BJ (cell line): ENCODE results near the gene PRPF8. TPM values are rescaled to one million over a fixed set of nuclear protein-coding genes. Genes with fewer than 3 reads are reported as not detected.

Source experiments
- CTCF ChIA-PET: fragments of 350-600 bp; formaldehyde crosslinking; extraction: SDS; loops from one replicate; lab custom pipeline; 2021; ENCODE audit warnings: antibody characterized with exemption, inconsistent platforms; lab: Yijun Ruan, JAX
- POLR2A ChIA-PET: fragments of 300-600 bp; sonication (Branson Sonifier 250); formaldehyde crosslinking; extraction: SDS; loops from one replicate; lab custom pipeline; 2021; ENCODE audit warnings: antibody characterized with exemption; lab: Charles Lee
- DNase-seq: peaks from one replicate; pipeline ENCODE4 v3.0.0-alpha.2; 2011; ENCODE audit warnings: low read depth
- H3K27me3 ChIP-seq: 2 replicates; pipeline ENCODE4 v1.6.0; 2011; ENCODE audit warnings: low read length; ENCODE audit not compliant: control insufficient read depth, insufficient read depth
- H3K36me3 ChIP-seq: 2 replicates; pipeline ENCODE4 v1.5.1; 2011; ENCODE audit warnings: low read length; ENCODE audit not compliant: control insufficient read depth, insufficient read depth
- H3K4me3 ChIP-seq: 2 replicates; pipeline ENCODE4 v1.5.1; 2011; ENCODE audit warnings: low read depth, mild to moderate bottlenecking, control low read depth, low read length
- CTCF ChIP-seq: IDR thresholded peaks from 2 replicates; pipeline ENCODE4 v1.5.1; 2011; ENCODE audit warnings: low read depth, mild to moderate bottlenecking, control low read depth, inconsistent platforms, low read length, moderate library complexity; ENCODE audit not compliant: insufficient read depth
- polyA plus RNA-seq: library from polyadenylated mRNA; depleted of rRNA; stranded (reverse); fragments of >200 nt; gene quantifications from 2 replicates; pipeline ENCODE4 v1.2.3, GENCODE V29; 2011

The PRPF8 gene
- polyA plus RNA-seq, 1 experiment = 194 TPM

- ChIA-PET CTCF (interaction anchor here (1.1 to 3.2 kb wide), 14 partner anchors 9 to 370 kb away, joined by 3 to 36 read pairs (median 4); partner anchors contain the start of gene SLC43A2), POLR2A (no interaction called here)
- no peak for TF ChIP-seq CTCF
- Histone ChIP-seq H3K27me3 (no peaks in the 10 kb centered on the region), H3K36me3 (peaks cover 20% of the 10 kb centered on the region), H3K4me3 (no peak overlapping the region)
- DNase-seq = no peak
Measured at GRCh38 chr17:1647802-1648171, 36.9 kb downstream of the PRPF8 start.

GRCh38 chr17:1646199-1646875 is 38.3 kb downstream of the PRPF8 start:
- no peak for TF ChIP-seq CTCF
- ChIA-PET CTCF (interaction anchor here (1.0 to 3.2 kb wide), 3 partner anchors 13 to 388 kb away, joined by 3 to 20 read pairs (median 3); no protein-coding TSS in a partner anchor), POLR2A (no interaction called here)
- DNase-seq = no peak
- H3K4me3 ChIP-seq = no peak overlapping the region
- no peaks in the 10 kb centered on the region for H3K27me3 ChIP-seq
- H3K36me3 ChIP-seq = peaks cover 13% of the 10 kb centered on the region

GRCh38 chr17:1645207-1646171 is 39.2 kb downstream of the PRPF8 start, which contains the start of gene SCARF1:
TSS of gene SCARF1 (minus strand) at chr17:1645732. CDS start at chr17:1645697, 35 bp downstream.
- Histone ChIP-seq H3K36me3 (peaks cover 5% of the 10 kb centered on the region; the same call in 1 of the 2 replicates), H3K4me3 (no peak within 1 kb of the TSS), H3K27me3 (no peaks in the 10 kb centered on the region)
- DNase-seq = no peak
- ChIA-PET POLR2A (interaction anchor here (0.6 kb wide), 1 partner anchor 22 kb away, joined by 10 read pairs; no protein-coding TSS in a partner anchor), CTCF (interaction anchor here (1.0 to 3.2 kb wide), 4 partner anchors 13 to 388 kb away, joined by 3 to 20 read pairs (median 3); no protein-coding TSS in a partner anchor)
- TF ChIP-seq CTCF = no peak

GRCh38 chr17:1644493-1645206 is 40.0 kb downstream of the PRPF8 start:
- CTCF ChIA-PET = interaction anchor here (1.0 to 3.2 kb wide), 5 partner anchors 9 to 387 kb away, joined by 3 to 20 read pairs (median 3); no protein-coding TSS in a partner anchor
- no peak for DNase-seq
- POLR2A ChIA-PET = interaction anchor here (0.6 kb wide), 1 partner anchor 22 kb away, joined by 10 read pairs; no protein-coding TSS in a partner anchor
- Histone ChIP-seq H3K27me3 (no peaks in the 10 kb centered on the region), H3K4me3 (no peak overlapping the region), H3K36me3 (no peaks in the 10 kb centered on the region)
- no peak for TF ChIP-seq CTCF
